NB4 (cell line): ENCODE data around the gene EHBP1L1.

ENCODE experiments used
- DNase-seq: peaks from one replicate; pipeline ENCODE4 v3.0.0; 2010; ENCODE audit warnings: low read depth
- H3K4me3 ChIP-seq: one replicate; pipeline ENCODE4 v1.5.1; 2011; ENCODE audit warnings: mild to moderate bottlenecking, low read depth, low read length, moderate library complexity
- CTCF ChIP-seq: IDR thresholded peaks from one replicate; pipeline ENCODE4 v1.5.1; 2012; ENCODE audit warnings: low read depth, low read length
- MYC ChIP-seq: IDR thresholded peaks from 2 replicates; pipeline ENCODE4 v1.6.1; 2011; ENCODE audit warnings: low read depth, low read length
- POLR2A ChIP-seq: IDR thresholded peaks from 2 replicates; pipeline ENCODE4 v1.6.1; 2011; ENCODE audit warnings: mild to moderate bottlenecking; ENCODE audit not compliant: insufficient read length; ENCODE audit errors: extremely low read depth
- TF ChIP-seq, protein P1 (sequence below): IDR thresholded peaks from 2 replicates; pipeline ENCODE4 v1.6.1; 2011; ENCODE audit warnings: low read depth, low read length

The EHBP1L1 gene

GRCh38 chr11:65584723-65585171 is 8.9 kb downstream of the EHBP1L1 start:
- no peak for DNase-seq
- no peak overlapping the region for H3K4me3 ChIP-seq
- TF ChIP-seq CTCF: no peak
- TF ChIP-seq MYC: no peak
- TF ChIP-seq, protein P1, sequence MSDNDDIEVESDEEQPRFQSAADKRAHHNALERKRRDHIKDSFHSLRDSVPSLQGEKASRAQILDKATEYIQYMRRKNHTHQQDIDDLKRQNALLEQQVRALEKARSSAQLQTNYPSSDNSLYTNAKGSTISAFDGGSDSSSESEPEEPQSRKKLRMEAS: no peak
- TF ChIP-seq POLR2A: no peak

DNA sequence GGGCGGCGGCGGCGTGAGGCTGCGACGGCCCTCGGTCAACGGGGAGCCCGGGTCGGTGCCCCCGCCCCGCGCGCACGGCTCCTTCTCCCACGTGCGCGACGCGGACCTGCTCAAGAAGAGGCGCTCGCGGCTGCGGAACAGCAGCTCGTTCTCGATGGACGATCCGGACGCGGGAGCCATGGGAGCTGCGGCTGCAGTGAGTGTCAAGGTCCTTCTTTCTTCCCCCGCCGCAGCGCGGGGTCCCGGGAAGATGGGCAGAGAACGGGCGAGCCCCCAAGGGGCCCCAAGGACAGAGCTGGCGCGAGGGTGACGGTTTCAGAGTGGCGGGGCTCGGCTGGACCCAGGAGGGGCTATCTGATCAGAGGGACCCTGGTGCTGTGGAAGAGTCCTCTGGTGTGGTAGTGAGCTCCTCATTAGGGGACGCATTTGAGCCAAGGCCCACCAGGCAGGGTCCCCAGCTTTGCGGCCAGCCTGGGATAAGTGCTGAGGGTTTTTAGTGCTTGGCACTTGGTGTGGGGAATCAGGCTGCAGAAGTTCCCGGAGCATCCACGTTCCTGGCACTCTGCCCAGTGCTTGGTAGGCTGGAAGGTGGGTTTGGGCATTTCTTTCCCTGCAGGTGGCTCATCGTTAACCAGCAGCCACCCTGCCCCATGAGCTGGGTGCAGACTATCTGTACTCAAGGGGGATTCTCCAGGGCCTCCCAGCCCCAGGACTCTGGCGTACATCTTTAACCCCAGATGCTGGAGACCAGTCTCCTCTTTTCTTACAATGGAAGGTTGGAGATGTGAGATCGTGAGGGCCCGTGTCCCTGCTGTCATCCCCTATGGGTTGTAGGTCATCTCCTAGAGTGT is 9.8 kb downstream of the EHBP1L1 start:
- no peak for DNase-seq
- H3K4me3 ChIP-seq: no peak overlapping the region
- TF ChIP-seq, protein P1: no peak
- TF ChIP-seq POLR2A: no peak
- no peak for TF ChIP-seq CTCF
- TF ChIP-seq MYC: no peak

- TF ChIP-seq MYC (no peak), POLR2A (no peak), CTCF (no peak)
- TF ChIP-seq, protein P1: no peak
- H3K4me3 ChIP-seq: no peak overlapping the region
- DNase-seq: no peak
Measured at GRCh38 chr11:65586247-65586630, 10.4 kb downstream of the EHBP1L1 start.

- no peak for DNase-seq
- TF ChIP-seq MYC: no peak
- no peak overlapping the region for H3K4me3 ChIP-seq
Measured at GRCh38 chr11:65586676-65587075, 10.8 kb downstream of the EHBP1L1 start.

DNA sequence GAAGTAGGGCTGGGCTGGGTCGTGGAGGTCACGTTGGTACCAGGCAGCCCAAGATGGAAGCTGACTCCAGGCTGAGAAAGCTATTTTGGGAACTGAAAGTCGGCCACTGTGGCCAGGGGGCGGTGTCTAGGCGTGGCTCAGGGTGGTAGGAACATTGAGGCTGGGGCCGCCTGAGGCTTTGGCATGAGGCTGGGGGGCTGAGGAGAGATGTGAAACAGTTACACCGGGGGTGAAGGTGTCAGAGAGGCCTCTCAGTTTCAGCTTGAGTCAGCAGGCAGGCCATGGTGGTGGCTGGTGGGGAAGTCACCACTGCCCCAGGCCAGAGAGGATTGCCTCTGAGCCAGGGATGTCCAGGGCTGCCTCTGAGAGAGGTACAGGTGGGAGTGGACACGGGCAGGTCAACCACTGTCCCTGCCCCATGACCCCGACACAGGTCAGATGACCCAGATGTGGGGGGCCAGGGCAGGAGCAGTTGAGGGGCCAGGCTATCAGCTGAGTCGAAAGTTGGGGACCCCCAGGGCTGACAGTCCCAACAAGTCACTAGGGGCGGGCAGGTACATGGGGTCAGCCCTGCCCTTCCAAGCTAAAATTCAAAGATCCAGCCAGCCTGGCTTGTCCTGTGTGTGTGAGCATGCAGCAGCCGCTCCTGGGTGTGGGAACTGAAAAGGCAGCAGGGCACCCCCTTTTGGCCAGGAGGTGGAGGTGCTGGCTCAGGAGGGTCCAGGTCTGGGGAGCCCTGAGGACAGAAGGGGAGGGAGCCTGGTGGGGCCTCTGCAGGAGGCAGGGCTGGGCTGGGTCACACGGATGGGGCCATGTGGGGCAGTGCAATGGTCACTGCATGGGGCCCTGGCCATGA is 12.6 kb downstream of the EHBP1L1 start:
- TF ChIP-seq CTCF (peak; percentile 84), MYC (no peak)
- TF ChIP-seq, protein P1: no peak
- H3K4me3 ChIP-seq: no peak overlapping the region
- DNase-seq: peak; percentile 81
